MCF 10A (cell line): ENCODE data around the gene LRRC8A. TPM values are rescaled to one million over a fixed set of nuclear protein-coding genes. Genes with fewer than 3 reads are reported as not detected.
"Not testable (repeated sequence)": the region's sequence is repeated elsewhere in the genome, so short reads cannot be mapped to it uniquely, and the experiment has no call there.

Source experiments
- BruUV-seq: library from RNA; stranded (reverse); fragments of 400-500 nt; replicated peaks from 2 replicates; lab custom pipeline; 2021; lab: Mats Ljungman, UMichigan
- CTCF ChIA-PET: fragments of 300-600 bp; sonication (Branson Sonifier 250); formaldehyde crosslinking; extraction: SDS; loops from one replicate; lab custom pipeline; 2021; ENCODE audit warnings: antibody characterized with exemption, inconsistent platforms; lab: Yijun Ruan, JAX
- POLR2A ChIA-PET: fragments of 300-600, 350-650 bp; sonication (Branson Sonifier 250); formaldehyde crosslinking; extraction: SDS; loops from one replicate; lab custom pipeline; 2020; ENCODE audit warnings: antibody characterized with exemption, inconsistent platforms; lab: Yijun Ruan, JAX
- DNase-seq: peaks from one replicate; pipeline ENCODE4 v3.0.0-alpha.2; 2018; ENCODE audit not compliant: unreplicated experiment
- H3K27ac Mint-ChIP-seq: one replicate; pipeline ENCODE4 v1.8.0; 2022; ENCODE audit warnings: mild to moderate bottlenecking, low read depth, mixed read lengths; ENCODE audit not compliant: unreplicated experiment
- H3K27me3 Mint-ChIP-seq: one replicate; pipeline ENCODE4 v1.8.0; 2022; ENCODE audit warnings: mixed read lengths; ENCODE audit not compliant: insufficient read depth, unreplicated experiment
- H3K36me3 Mint-ChIP-seq: one replicate; pipeline ENCODE4 v1.8.0; 2022; ENCODE audit warnings: mild to moderate bottlenecking, moderate library complexity, mixed read lengths; ENCODE audit not compliant: insufficient read depth, unreplicated experiment
- H3K4me1 Mint-ChIP-seq: one replicate; pipeline ENCODE4 v1.8.0; 2022; ENCODE audit warnings: mixed read lengths; ENCODE audit not compliant: insufficient read depth, unreplicated experiment
- H3K4me3 Mint-ChIP-seq: one replicate; pipeline ENCODE4 v1.8.0; 2022; ENCODE audit warnings: mild to moderate bottlenecking, moderate library complexity, mixed read lengths; ENCODE audit not compliant: unreplicated experiment
- H3K9me3 Mint-ChIP-seq: one replicate; pipeline ENCODE4 v1.8.0; 2022; ENCODE audit warnings: mixed read lengths; ENCODE audit not compliant: unreplicated experiment
- CTCF ChIP-seq: fragments of 200-600 bp; IDR thresholded peaks from one replicate; pipeline ENCODE4 v1.8.0; 2022; ENCODE audit warnings: antibody characterized with exemption, mild to moderate bottlenecking; ENCODE audit not compliant: unreplicated experiment
- intact Hi-C: fragments of 100-400 bp; cut with micrococcal nuclease; formaldehyde crosslinking; loops from 2 replicates; pipeline ENCODE4 v1.14.1; 2022
- total RNA-seq: library from RNA; stranded (reverse); gene quantifications from 2 replicates; pipeline ENCODE4 v1.2.3, GENCODE V29; 2022

LRRC8A gene
- total RNA-seq, 1 experiment from 2014 or later = 30.9 TPM

DNA sequence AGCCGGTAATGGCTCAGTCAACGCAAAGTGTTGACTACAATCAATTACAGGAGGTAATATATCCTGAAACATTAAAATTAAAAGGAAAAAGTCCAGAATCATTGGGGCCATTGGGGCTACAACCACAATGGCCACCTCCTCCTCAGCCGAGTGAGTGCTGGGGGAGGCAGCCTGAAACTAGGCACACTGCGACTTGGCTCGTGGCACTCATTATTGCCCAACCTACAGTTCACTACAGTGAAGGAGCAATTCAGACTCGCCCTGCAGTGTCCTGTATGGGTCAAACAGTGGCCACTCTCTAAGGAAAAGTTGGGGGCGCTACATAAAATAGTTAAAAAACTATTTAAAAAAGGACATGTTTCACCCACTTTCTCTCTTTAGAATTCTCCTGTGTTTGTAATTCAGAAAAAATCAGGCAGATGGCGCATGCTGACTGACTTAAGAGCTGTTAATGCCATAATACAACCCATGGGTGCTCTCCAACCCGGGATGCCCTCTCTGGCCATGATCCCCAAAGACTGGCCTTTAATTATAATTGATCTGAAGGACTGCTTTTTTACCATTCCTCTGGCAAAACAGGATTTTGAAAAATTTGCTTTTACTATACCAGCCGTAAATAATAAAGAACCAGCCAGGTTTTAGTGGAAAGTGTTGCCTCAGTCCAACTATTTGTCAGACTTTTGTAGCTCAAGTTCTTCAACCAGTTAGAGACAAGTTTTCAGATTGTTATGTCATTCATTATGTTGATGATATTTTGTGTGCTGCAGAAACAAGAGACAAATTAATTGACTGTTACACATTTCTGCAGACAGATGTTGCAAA is 29.9 kb upstream of the LRRC8A start:
- ChIA-PET CTCF (interaction anchor here (0.7 to 4.2 kb wide), 14 partner anchors 10 to 178 kb away, joined by 3 to 71 read pairs (median 4); no protein-coding TSS in a partner anchor), POLR2A (interaction anchor here (0.7 to 1.2 kb wide), 4 partner anchors 13 to 298 kb away, joined by 3 to 6 read pairs (median 4); partner anchors contain the start of genes KYAT1 and LRRC8A)
- peak; percentile 58 for DNase-seq
- not testable (repeated sequence) for H3K9me3 Mint-ChIP-seq, H3K4me1 Mint-ChIP-seq, H3K4me3 Mint-ChIP-seq, H3K27me3 Mint-ChIP-seq, H3K36me3 Mint-ChIP-seq, BruUV-seq, H3K27ac Mint-ChIP-seq
- peak; percentile 67 for TF ChIP-seq CTCF
- intact Hi-C loops = loop anchor here (1.0 to 5.0 kb wide), 2 partner anchors 76 to 155 kb away; no protein-coding TSS in a partner anchor

GRCh38 chr9:128852646-128853045 is 29.3 kb upstream of the LRRC8A start:
- POLR2A ChIA-PET = interaction anchor here (0.7 to 1.2 kb wide), 4 partner anchors 14 to 299 kb away, joined by 3 to 6 read pairs (median 4); partner anchors contain the start of genes KYAT1 and LRRC8A
- not testable (repeated sequence) for H3K4me1 Mint-ChIP-seq, BruUV-seq, H3K4me3 Mint-ChIP-seq, DNase-seq, H3K27ac Mint-ChIP-seq, H3K27me3 Mint-ChIP-seq, H3K36me3 Mint-ChIP-seq, H3K9me3 Mint-ChIP-seq
- CTCF ChIA-PET = interaction anchor here (0.7 to 4.2 kb wide), 15 partner anchors 9 to 178 kb away, joined by 3 to 71 read pairs (median 3); no protein-coding TSS in a partner anchor
- intact Hi-C loops = loop anchor here (1.0 to 5.0 kb wide), 2 partner anchors 76 to 155 kb away; no protein-coding TSS in a partner anchor

DNA sequence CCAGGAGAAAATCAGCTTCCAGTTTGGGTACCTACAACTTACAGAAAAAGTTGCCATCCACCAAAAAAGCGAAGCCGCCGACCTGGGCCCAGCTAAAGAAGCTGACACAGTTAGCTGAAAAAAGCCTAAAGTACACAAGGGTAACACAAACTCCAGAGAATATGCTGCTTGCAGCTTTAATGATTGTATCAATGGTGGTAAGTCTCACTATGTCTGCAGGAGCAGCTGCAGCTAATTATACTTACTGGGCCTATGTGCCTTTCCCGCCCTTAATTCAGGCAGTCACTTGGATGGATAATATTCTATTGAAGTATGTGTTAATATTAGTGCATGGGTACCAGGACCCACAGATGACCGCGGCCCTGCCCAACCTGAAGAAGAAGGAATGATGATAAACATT is 27.5 kb upstream of the LRRC8A start:
- POLR2A ChIA-PET, H3K4me3 Mint-ChIP-seq, H3K27me3 Mint-ChIP-seq, H3K36me3 Mint-ChIP-seq, H3K9me3 Mint-ChIP-seq, H3K4me1 Mint-ChIP-seq, BruUV-seq, H3K27ac Mint-ChIP-seq, DNase-seq: not testable (repeated sequence)
- CTCF ChIA-PET = interaction anchor here (0.5 to 4.2 kb wide), 4 partner anchors 10 to 770 kb away, joined by 3 to 71 read pairs (median 6); no protein-coding TSS in a partner anchor
- intact Hi-C loops = loop anchor here (5.0 kb wide), 1 partner anchor 153 kb away; no protein-coding TSS in a partner anchor

- H3K36me3 Mint-ChIP-seq, H3K27me3 Mint-ChIP-seq, H3K9me3 Mint-ChIP-seq, BruUV-seq, H3K27ac Mint-ChIP-seq, intact Hi-C loops, POLR2A ChIA-PET, DNase-seq, H3K4me3 Mint-ChIP-seq: not testable (repeated sequence)
- H3K4me1 Mint-ChIP-seq = peaks cover 14% of the 10 kb centered on the region
- CTCF ChIA-PET = interaction anchor here (0.5 to 12.7 kb wide), 3 partner anchors 19 to 1916 kb away, joined by 3 to 172 read pairs (median 4); no protein-coding TSS in a partner anchor
Observed at GRCh38 chr9:128858476-128858875, 23.5 kb upstream of the LRRC8A start.

- DNase-seq = no peak
- H3K27me3 Mint-ChIP-seq = no peaks in the 10 kb centered on the region
- BruUV-seq = no TSS peak
- no peaks in the 10 kb centered on the region for H3K9me3 Mint-ChIP-seq
- H3K27ac Mint-ChIP-seq = no peak overlapping the region
- ChIA-PET CTCF (interaction anchor here (1.1 to 12.7 kb wide), 7 partner anchors 9 to 66 kb away, joined by 3 to 172 read pairs (median 8); partner anchors contain the start of gene ENDOG), POLR2A (interaction anchor here (1.4 to 1.7 kb wide), 2 partner anchors 14 to 21 kb away, joined by 3 to 9 read pairs; partner anchors contain the start of genes KYAT1 and LRRC8A)
- H3K36me3 Mint-ChIP-seq = no peaks in the 10 kb centered on the region
- intact Hi-C loops = no loop called here
- TF ChIP-seq CTCF = no peak
- peaks cover 14% of the 10 kb centered on the region for H3K4me1 Mint-ChIP-seq
- H3K4me3 Mint-ChIP-seq = no peak overlapping the region
Observed at GRCh38 chr9:128860937-128861336, 21.0 kb upstream of the LRRC8A start.
